Activated naive CD8-positive, alpha-beta T cell treated with anti-CD3 and anti-CD28 coated beads, Interleukin-2, amount 50 U/mL, for 24 hours (primary cell): Measurements from ENCODE around the gene PPP1R26.
A peak's percentile ranks its signal among the peaks of the same experiment; 100 is the strongest.
"Not testable (repeated sequence)": the region's sequence is repeated elsewhere in the genome, so short reads cannot be mapped to it uniquely, and the experiment has no call there.

Experiments
- ATAC-seq: fragments of 150-1000 bp; cut with Tn5 transposase; one replicate; pipeline ENCODE4 v1.10.0; 2021
- DNase-seq: peaks from one replicate; pipeline ENCODE4 v3.0.0; 2021
- H3K27ac Mint-ChIP-seq: one replicate; pipeline ENCODE4 v1.8.0; 2021; ENCODE audit warnings: mild to moderate bottlenecking, mixed read lengths
- H3K27me3 Mint-ChIP-seq: one replicate; pipeline ENCODE4 v1.8.0; 2021; ENCODE audit warnings: mixed read lengths
- H3K36me3 Mint-ChIP-seq: one replicate; pipeline ENCODE4 v1.8.0; 2021; ENCODE audit warnings: low read depth, mixed read lengths
- H3K4me1 Mint-ChIP-seq: one replicate; pipeline ENCODE4 v1.8.0; 2021; ENCODE audit warnings: mixed read lengths
- H3K4me3 Mint-ChIP-seq: one replicate; pipeline ENCODE4 v1.8.0; 2021; ENCODE audit warnings: mild to moderate bottlenecking, moderate library complexity, mixed read lengths
- H3K9me3 Mint-ChIP-seq: one replicate; pipeline ENCODE4 v1.8.0; 2021; ENCODE audit warnings: mixed read lengths

PPP1R26 gene

DNA sequence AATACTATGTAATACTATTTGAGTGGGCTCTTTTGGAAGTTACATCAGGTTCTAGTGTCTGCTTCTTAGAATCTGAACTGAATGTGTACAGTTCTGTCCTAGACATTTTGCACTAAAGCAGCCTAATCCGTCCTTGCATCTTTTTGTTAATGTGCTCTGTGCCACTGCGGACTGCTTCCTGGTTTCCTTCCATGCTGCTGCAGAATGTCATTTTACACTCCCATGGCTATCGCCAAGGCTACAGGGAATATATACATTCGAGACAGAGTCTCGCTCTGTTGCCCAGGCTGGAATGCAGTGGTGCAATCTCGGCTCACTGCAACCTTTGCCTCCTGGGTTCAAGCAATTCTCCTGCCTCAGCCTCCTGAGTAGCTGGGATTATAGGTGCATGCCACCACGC lies 27.7 kb upstream of the PPP1R26 start:
- not testable (repeated sequence) for H3K4me3 Mint-ChIP-seq, H3K36me3 Mint-ChIP-seq, H3K4me1 Mint-ChIP-seq, DNase-seq, H3K27ac Mint-ChIP-seq, ATAC-seq, H3K9me3 Mint-ChIP-seq
- H3K27me3 Mint-ChIP-seq = peaks cover 14% of the 10 kb centered on the region

- peaks cover 26% of the 10 kb centered on the region for H3K27me3 Mint-ChIP-seq
Measured at GRCh38 chr9:135454737-135455136, 24.8 kb upstream of the PPP1R26 start.

DNA sequence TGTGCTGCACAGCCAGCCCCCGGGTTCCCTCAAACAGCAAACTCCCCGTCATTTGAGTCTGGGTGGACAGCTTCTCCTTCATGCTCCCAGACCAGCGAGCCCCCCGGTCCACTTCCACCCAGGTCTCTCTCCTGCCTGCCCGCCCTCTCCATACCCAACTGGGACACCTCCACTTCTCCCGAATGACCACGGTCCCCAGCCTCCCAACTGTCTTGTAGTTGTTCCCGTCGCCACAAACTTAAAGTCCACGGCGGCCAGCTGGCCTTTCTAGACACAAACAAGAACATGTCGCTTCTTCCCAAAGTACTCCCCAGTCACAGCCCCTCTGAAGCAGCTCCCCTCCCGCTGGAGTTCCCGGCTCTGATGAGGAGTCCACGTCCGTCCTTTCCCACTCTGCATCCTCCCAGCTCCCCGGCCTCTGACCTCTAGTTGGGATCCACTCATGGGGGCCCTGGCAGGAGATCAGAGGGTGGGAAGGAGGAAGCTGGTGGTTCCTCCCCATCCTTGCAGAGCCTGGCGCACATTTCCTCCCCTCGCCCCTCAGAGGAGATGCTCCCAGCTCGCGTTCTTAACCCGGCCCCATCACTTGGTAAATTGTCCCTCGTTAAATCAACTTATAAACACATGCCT lies 24.1 kb upstream of the PPP1R26 start:
- DNase-seq = no peak
- Mint-ChIP-seq H3K27ac (no peak overlapping the region), H3K36me3 (no peaks in the 10 kb centered on the region), H3K9me3 (no peaks in the 10 kb centered on the region), H3K4me3 (no peak overlapping the region), H3K4me1 (no peaks in the 10 kb centered on the region), H3K27me3 (peaks cover 29% of the 10 kb centered on the region)
- ATAC-seq = no peak

More at GRCh38 chr9:135454737-135455136, 24.8 kb upstream of the PPP1R26 start:
- Mint-ChIP-seq H3K27ac (no peak overlapping the region), H3K4me3 (no peak overlapping the region), H3K36me3 (no peaks in the 10 kb centered on the region), H3K4me1 (no peaks in the 10 kb centered on the region), H3K9me3 (no peaks in the 10 kb centered on the region)
- DNase-seq = no peak
- ATAC-seq = no peak

- Mint-ChIP-seq H3K27ac (no peak overlapping the region), H3K9me3 (no peaks in the 10 kb centered on the region), H3K27me3 (peaks cover 30% of the 10 kb centered on the region), H3K36me3 (no peaks in the 10 kb centered on the region), H3K4me1 (no peaks in the 10 kb centered on the region), H3K4me3 (no peak overlapping the region)
- DNase-seq (no peak), ATAC-seq (no peak)
Measured at GRCh38 chr9:135456436-135457104, 23.0 kb upstream of the PPP1R26 start.

DNA sequence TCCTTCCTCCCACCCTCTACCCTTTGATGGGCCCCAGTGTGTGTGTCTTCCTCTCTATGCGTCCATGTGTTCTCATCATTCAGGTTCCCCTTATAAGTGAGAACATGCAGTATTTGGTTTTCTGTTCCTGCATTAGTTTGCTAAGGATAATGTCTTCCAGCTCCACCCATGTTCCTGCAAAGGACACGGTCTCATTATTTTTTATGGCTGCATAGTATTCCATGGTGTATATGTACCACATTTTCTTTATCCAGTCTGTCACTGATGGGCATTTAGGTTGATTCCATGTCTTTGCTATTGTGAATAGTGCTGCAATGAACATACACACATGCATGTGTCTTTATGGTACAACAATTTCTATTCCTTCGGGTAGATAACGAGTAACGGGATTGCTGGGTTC lies 21.1 kb upstream of the PPP1R26 start:
- peaks cover 30% of the 10 kb centered on the region for H3K27me3 Mint-ChIP-seq
- not testable (repeated sequence) for ATAC-seq, H3K4me1 Mint-ChIP-seq

DNA sequence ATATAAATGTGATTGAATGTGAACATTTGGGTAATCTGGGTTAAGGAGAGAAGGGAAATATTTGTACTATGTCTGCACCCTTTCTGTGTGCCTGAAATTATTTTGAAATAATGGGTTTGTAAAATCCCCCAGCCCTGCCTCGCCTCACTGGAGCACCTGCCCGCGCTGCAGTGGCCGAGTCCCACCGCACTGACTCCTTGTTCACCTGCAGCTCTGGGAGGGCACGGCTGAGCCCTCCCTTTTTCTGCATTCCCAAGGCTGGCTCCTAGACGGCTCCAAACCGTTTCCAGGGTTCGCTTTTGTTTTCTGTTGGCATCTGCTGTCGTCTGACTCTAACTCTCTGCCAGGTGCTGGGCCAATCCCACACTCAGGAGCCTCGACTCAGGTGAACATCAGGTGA lies 17.6 kb upstream of the PPP1R26 start:
- no peak for ATAC-seq
- H3K27ac Mint-ChIP-seq = no peak overlapping the region
- no peak for DNase-seq
- no peak overlapping the region for H3K4me3 Mint-ChIP-seq
- H3K27me3 Mint-ChIP-seq = peaks cover 40% of the 10 kb centered on the region
- no peaks in the 10 kb centered on the region for H3K9me3 Mint-ChIP-seq
- H3K36me3 Mint-ChIP-seq = no peaks in the 10 kb centered on the region
- no peaks in the 10 kb centered on the region for H3K4me1 Mint-ChIP-seq

More for the DNA sequence above, 21.1 kb upstream of the PPP1R26 start:
- not testable (repeated sequence) for H3K4me3 Mint-ChIP-seq, H3K9me3 Mint-ChIP-seq, H3K27ac Mint-ChIP-seq, DNase-seq, H3K36me3 Mint-ChIP-seq

GRCh38 chr9:135463140-135463539 lies 16.4 kb upstream of the PPP1R26 start:
- Mint-ChIP-seq H3K9me3 (no peaks in the 10 kb centered on the region), H3K4me1 (no peaks in the 10 kb centered on the region), H3K36me3 (no peaks in the 10 kb centered on the region), H3K27ac (no peak overlapping the region), H3K4me3 (no peak overlapping the region), H3K27me3 (peaks cover 42% of the 10 kb centered on the region)
- DNase-seq (no peak), ATAC-seq (no peak)

- Mint-ChIP-seq H3K4me3 (no peak overlapping the region), H3K27ac (no peak overlapping the region), H3K9me3 (no peaks in the 10 kb centered on the region), H3K36me3 (no peaks in the 10 kb centered on the region), H3K4me1 (peaks cover 6% of the 10 kb centered on the region), H3K27me3 (peaks cover 39% of the 10 kb centered on the region)
- ATAC-seq = no peak
- no peak for DNase-seq
Measured at GRCh38 chr9:135464181-135464580, 15.4 kb upstream of the PPP1R26 start.

GRCh38 chr9:135468854-135469521 lies 10.6 kb upstream of the PPP1R26 start:
- Mint-ChIP-seq H3K4me1 (peaks cover 13% of the 10 kb centered on the region), H3K36me3 (no peaks in the 10 kb centered on the region), H3K27me3 (peaks cover 44% of the 10 kb centered on the region), H3K9me3 (no peaks in the 10 kb centered on the region), H3K4me3 (peak overlapping the region; percentile 3), H3K27ac (no peak overlapping the region)
- peak; percentile 44 for DNase-seq
- peak; percentile 58 for ATAC-seq

DNA sequence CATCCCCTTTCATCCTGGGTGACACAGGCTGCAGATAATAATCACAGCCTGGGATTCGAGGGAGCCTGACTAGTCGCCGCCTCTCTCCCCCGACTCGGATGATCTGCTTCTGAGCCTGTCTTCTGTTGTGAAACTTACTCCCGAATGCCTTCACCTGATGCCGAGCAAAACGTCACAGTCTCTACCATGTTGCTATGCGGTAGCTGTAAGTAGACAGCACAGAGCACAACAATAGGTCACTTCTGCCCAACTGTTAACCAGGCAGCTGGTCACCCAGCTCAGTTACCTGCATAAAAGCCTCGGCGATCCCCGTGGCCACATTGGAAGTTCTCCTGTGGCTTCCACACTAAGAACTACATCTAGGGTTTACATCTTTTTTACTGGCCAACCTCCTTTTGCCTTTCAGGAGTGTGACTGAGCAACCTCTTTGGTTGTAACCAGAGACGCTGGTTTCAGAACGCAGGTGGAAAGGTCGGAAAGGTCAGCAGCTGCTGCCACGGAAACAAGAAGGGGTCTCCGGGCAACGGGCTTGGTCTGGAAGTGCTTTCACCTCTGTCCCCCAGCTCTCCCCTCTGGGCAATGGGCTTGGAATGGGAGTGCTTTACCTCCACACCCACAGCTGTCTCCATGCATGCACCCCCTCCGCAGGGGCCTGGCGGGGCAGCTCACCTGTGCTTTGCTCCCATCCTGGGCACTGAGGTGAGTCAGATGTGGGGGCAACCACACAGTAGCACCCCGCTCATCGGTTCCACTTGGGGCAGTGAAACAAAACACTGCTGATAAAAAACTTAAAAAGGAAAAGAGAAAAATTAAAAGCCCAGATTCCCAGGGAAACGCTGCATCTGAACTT lies 7.6 kb upstream of the PPP1R26 start:
- H3K4me3 Mint-ChIP-seq = no peak overlapping the region
- no peaks in the 10 kb centered on the region for H3K9me3 Mint-ChIP-seq
- peaks cover 38% of the 10 kb centered on the region for H3K27me3 Mint-ChIP-seq
- H3K27ac Mint-ChIP-seq = no peak overlapping the region
- no peaks in the 10 kb centered on the region for H3K36me3 Mint-ChIP-seq
- H3K4me1 Mint-ChIP-seq = peaks cover 13% of the 10 kb centered on the region
- ATAC-seq (no peak), DNase-seq (no peak)

- Mint-ChIP-seq H3K4me1 (peaks cover 12% of the 10 kb centered on the region), H3K27ac (no peak overlapping the region), H3K36me3 (no peaks in the 10 kb centered on the region), H3K9me3 (no peaks in the 10 kb centered on the region), H3K4me3 (no peak overlapping the region), H3K27me3 (peaks cover 45% of the 10 kb centered on the region)
- DNase-seq = no peak
- no peak for ATAC-seq
Measured at GRCh38 chr9:135473972-135474543, 5.5 kb upstream of the PPP1R26 start.

GRCh38 chr9:135474915-135475314 lies 4.7 kb upstream of the PPP1R26 start:
- Mint-ChIP-seq H3K27me3 (peaks cover 42% of the 10 kb centered on the region), H3K36me3 (no peaks in the 10 kb centered on the region), H3K4me1 (peaks cover 10% of the 10 kb centered on the region), H3K9me3 (no peaks in the 10 kb centered on the region), H3K4me3 (no peak overlapping the region), H3K27ac (no peak overlapping the region)
- ATAC-seq = no peak
- DNase-seq = peak; percentile 26

DNA sequence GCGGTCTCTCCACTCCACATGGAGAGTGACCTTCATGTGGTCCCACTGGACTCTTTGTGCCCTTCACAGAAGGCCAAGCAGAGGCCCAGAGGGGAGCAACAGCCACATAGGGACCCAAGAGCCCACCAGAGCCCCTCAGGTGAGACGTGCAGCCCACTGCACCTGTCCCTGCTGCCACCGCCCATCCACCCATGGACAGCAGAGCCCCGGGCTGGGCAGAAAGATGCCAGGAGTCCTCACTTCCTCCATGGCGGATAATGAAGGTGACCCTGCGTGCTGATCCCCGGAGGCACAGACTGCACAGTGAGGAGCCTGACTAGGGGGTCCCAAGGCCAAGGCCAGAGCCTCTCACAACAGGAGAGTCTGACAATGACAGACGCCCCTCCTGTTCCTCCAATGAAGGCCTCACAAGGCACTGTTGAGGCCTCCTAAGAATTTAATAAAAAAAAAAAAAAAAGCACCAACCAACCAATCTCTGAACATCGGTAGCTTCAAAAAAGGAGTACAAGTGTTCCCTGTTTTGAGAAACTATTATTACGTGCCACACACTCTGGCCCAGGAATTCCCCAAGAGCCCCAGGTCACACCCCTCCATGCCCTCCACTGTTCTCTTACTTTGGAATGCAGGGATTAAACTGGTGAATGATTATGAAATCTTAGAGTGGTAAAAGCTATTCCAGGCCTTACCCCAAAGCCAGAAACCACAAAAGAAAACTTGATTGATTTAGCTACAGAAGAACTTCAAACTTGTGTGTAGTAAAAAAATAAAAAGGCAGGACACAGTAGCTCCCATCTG lies 2.8 kb upstream of the PPP1R26 start:
- no peak for DNase-seq
- Mint-ChIP-seq H3K9me3 (no peaks in the 10 kb centered on the region), H3K27ac (no peak overlapping the region), H3K27me3 (peaks cover 39% of the 10 kb centered on the region), H3K4me1 (peaks cover 4% of the 10 kb centered on the region), H3K4me3 (no peak overlapping the region), H3K36me3 (no peaks in the 10 kb centered on the region)
- ATAC-seq = no peak
